Esophagus squamous epithelium (tissue), 5 donors: ENCODE results near the gene FOXP1. TPM values are rescaled to one million over a fixed set of nuclear protein-coding genes. Genes with fewer than 3 reads are reported as not detected.

Experiments used
- DNase-seq: peaks from one replicate; lab custom pipeline; 2025; lab: John Stamatoyannopoulos, UW
- H3K27ac ChIP-seq, 4 donors: fragments of 200-600 bp; sonication (generic); one replicate each; pipeline ENCODE4 v1.5.1; 2016 to 2019; ENCODE audit warnings: mild to moderate bottlenecking in 1 of 4
- H3K27me3 ChIP-seq, 4 donors: fragments of 200-600 bp; sonication (generic); 1 replicate in 3 of 4; 2 replicates in 1 of 4; pipeline versions ENCODE4 v1.5.1 to v1.6.0; 2017 to 2021; ENCODE audit warnings: antibody characterized with exemption in 1 of 4
- H3K36me3 ChIP-seq, 3 donors: fragments of 200-600 bp; sonication (generic); one replicate each; pipeline ENCODE4 v1.5.1; 2016 to 2019
- H3K4me1 ChIP-seq, 3 donors: fragments of 200-600 bp; sonication (generic); one replicate each; pipeline ENCODE4 v1.5.1; 2017 to 2019
- H3K4me3 ChIP-seq, 4 donors: fragments of 200-600 bp; sonication (generic); 1 replicate in 3 of 4; 2 replicates in 1 of 4; pipeline ENCODE4 v1.5.1; 2016 to 2019; ENCODE audit warnings: mild to moderate bottlenecking in 2 of 4, moderate library complexity in 1 of 4
- H3K9me3 ChIP-seq, 3 donors: fragments of 200-600 bp; sonication (generic); one replicate each; pipeline ENCODE4 v1.5.1; 2016 to 2019
- POLR2A ChIP-seq, 4 donors: fragments of 450-650 bp; IDR thresholded peaks; one replicate each; pipeline ENCODE4 v1.6.1; 2017; ENCODE audit warnings: antibody characterized with exemption in 4 of 4, mild to moderate bottlenecking in 4 of 4, moderate library complexity in 3 of 4
- WGBS, 2 donors: methylation state at CpG; one replicate each; pipeline ENCODE4 v1.1.5; 2018; 5-methylcytosine and 5-hydroxymethylcytosine counted together
- intact Hi-C: fragments of 100-400 bp; cut with DNase I; formaldehyde crosslinking; loops from one replicate; pipeline ENCODE4 v1.15.0; 2022
- total RNA-seq, 4 donors: library from RNA; depleted of rRNA; stranded (reverse); fragments of >200 nt; gene quantifications; one replicate each; pipeline ENCODE4 v1.1.0, GENCODE V29; 2016
- TF ChIP-seq, protein P1 (sequence below), 6 experiments: fragments of 450-650 bp in 4 of 6; fragments of 200-600 bp in 2 of 6; sonication (generic) in 2 of 6; IDR thresholded peaks; one replicate each; pipeline ENCODE4 v1.5.1; 2016 to 2019; ENCODE audit warnings: antibody characterized with exemption in 6 of 6, mild to moderate bottlenecking in 4 of 6, moderate library complexity in 4 of 6
- donor health status: DM: yes; HTN: yes; CAD: no.

Gene FOXP1
- total RNA-seq, 4 donors from 2014 or later = 49.1 to 124 (median 61.1) TPM

DNA sequence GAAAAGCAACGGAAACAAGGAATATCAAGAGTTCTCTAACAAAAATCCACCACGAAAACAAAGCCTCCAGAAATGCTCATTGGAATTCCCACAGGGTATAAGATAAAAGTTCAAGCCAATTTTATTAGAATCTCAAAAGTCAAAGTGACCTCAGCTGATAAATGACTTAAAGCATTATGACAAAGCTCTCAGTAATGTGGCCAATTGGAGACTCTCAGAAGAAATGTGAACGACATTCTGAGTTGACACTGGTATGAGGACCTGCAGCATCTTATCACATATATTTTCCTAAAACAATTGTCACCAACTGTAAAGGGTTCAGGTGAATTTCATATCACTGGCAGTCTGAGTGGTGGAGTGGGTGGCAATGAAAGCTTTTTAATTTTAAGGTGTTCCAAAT lies 199.1 kb downstream of the FOXP1 start:
- intact Hi-C loops = no loop called here
- TF ChIP-seq, protein P1, sequence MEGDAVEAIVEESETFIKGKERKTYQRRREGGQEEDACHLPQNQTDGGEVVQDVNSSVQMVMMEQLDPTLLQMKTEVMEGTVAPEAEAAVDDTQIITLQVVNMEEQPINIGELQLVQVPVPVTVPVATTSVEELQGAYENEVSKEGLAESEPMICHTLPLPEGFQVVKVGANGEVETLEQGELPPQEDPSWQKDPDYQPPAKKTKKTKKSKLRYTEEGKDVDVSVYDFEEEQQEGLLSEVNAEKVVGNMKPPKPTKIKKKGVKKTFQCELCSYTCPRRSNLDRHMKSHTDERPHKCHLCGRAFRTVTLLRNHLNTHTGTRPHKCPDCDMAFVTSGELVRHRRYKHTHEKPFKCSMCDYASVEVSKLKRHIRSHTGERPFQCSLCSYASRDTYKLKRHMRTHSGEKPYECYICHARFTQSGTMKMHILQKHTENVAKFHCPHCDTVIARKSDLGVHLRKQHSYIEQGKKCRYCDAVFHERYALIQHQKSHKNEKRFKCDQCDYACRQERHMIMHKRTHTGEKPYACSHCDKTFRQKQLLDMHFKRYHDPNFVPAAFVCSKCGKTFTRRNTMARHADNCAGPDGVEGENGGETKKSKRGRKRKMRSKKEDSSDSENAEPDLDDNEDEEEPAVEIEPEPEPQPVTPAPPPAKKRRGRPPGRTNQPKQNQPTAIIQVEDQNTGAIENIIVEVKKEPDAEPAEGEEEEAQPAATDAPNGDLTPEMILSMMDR (IDR thresholded peaks at IDR 0.05) = no peak
- no peak for TF ChIP-seq POLR2A (IDR thresholded peaks at IDR 0.05)
- Histone ChIP-seq H3K27me3 (no peaks in the 10 kb centered on the region), H3K4me3 (no peak overlapping the region), H3K36me3 (no peaks in the 10 kb centered on the region), H3K9me3 (no peaks in the 10 kb centered on the region), H3K27ac (no peak overlapping the region), H3K4me1 (peaks cover 0 to 8% (median under 1%) of the 10 kb centered on the region in 3 donors)
- DNase-seq = no peak
- WGBS, 2 donors = 63 to 70% methylated on average over 3 of the region's 3 CpGs

DNA sequence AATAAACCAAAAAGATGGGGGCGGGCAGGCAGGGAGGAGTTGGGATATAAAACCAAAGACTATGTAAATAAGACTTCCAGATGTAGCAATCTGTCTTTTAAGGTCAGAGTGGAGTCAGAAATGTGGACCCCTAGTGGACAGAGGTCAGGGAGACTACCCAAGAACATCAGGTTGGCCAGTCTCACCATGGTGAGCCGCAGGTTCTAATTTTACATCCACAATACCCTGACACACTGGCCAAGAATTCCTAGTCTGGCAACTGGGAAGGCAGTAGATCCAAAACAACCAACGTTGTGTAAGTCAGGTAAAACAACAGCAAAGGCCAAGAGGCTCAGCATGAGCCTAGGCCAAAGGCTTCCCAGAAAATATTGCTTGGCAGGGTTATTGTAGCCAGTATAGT lies 203.4 kb downstream of the FOXP1 start:
- Histone ChIP-seq H3K4me1 (no peaks in the 10 kb centered on the region), H3K9me3 (no peaks in the 10 kb centered on the region), H3K27ac (no peak overlapping the region), H3K27me3 (no peaks in the 10 kb centered on the region), H3K4me3 (no peak overlapping the region), H3K36me3 (no peaks in the 10 kb centered on the region)
- WGBS, 2 donors = 69 to 70% methylated on average over 3 of the region's 3 CpGs
- intact Hi-C loops = no loop called here
- no peak for DNase-seq
- TF ChIP-seq, protein P1 (IDR thresholded peaks at IDR 0.05) = no peak
- TF ChIP-seq POLR2A (IDR thresholded peaks at IDR 0.05) = no peak

DNA sequence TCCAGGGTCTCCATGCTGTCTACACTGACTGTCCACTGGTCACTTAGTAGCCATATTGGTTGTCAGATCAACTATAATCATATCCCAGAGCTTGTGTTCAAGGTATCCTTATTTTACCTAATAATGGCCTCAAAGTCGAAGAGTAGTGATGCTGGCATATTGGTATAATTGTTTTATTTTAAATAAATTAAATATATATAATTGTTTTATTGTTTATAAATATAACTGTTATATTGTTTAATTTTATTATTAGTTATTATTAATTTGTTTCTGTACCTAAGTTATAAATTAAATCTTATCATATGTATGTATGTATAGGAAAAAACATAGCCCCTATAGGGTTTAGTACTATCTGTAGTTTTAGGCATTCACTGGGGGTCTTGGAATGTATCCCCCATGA lies 205.0 kb downstream of the FOXP1 start:
- H3K27me3 ChIP-seq = no peaks in the 10 kb centered on the region
- no peak overlapping the region for H3K27ac ChIP-seq
- no peak for DNase-seq
- no peaks in the 10 kb centered on the region for H3K9me3 ChIP-seq
- 88 to 97% methylated on average over 1 of the region's 1 CpG for WGBS, 2 donors
- no peaks in the 10 kb centered on the region for H3K36me3 ChIP-seq
- no peaks in the 10 kb centered on the region for H3K4me1 ChIP-seq
- no peak overlapping the region for H3K4me3 ChIP-seq
- intact Hi-C loops = no loop called here
- TF ChIP-seq, protein P1 (IDR thresholded peaks at IDR 0.05) = no peak
- TF ChIP-seq POLR2A (IDR thresholded peaks at IDR 0.05) = no peak

DNA sequence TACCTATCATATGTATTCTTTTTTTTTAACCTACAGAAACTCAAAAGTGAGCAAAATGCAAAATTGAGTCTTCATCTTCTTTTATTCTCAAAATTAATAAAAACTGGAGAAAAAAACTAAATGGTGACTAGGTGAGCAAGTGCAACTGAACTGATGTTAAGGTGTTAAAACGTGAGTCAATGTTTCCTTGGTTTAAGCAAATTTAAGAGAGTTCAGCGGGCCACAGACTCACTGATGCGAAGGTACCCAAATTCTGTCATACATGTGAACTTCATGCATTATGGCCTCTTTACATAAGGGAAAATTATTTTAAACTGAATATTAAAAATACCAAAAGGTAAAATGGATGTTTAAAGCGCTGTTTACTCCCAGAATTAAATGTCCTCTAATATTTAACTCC lies 206.6 kb downstream of the FOXP1 start:
- Histone ChIP-seq H3K4me1 (no peaks in the 10 kb centered on the region), H3K9me3 (no peaks in the 10 kb centered on the region), H3K27ac (no peak overlapping the region), H3K36me3 (no peaks in the 10 kb centered on the region), H3K27me3 (no peaks in the 10 kb centered on the region), H3K4me3 (no peak overlapping the region)
- 78 to 88% methylated on average over 4 of the region's 4 CpGs for WGBS, 2 donors
- no peak for DNase-seq
- intact Hi-C loops = no loop called here
- no peak for TF ChIP-seq POLR2A (IDR thresholded peaks at IDR 0.05)
- TF ChIP-seq, protein P1 (IDR thresholded peaks at IDR 0.05) = no peak

DNA sequence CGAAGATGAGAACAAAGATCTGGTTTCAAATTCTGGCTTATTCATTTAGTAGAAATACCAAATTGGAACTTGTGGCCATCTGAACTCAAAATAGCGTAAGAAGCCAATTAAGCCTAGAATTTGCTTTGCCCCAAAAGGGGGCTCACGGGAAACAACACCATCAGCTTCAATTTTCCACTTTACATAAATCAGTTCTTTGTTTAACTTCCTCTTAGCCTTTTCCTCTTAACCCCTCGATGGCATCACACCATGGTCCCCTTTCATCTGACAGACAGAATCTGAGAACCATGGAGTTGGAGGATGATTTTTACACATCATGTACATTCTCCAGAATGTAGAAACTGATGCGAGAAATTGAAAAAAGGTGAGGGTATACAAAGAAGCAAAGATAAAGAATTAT lies 207.0 kb downstream of the FOXP1 start:
- TF ChIP-seq POLR2A (IDR thresholded peaks at IDR 0.05) = no peak
- TF ChIP-seq, protein P1 (IDR thresholded peaks at IDR 0.05) = no peak
- 81 to 86% methylated on average over 5 of the region's 5 CpGs for WGBS, 2 donors
- H3K4me1 ChIP-seq = peaks cover 0 to 1% (median 0%) of the 10 kb centered on the region in 3 donors
- H3K36me3 ChIP-seq = no peaks in the 10 kb centered on the region
- H3K27me3 ChIP-seq = no peaks in the 10 kb centered on the region
- intact Hi-C loops = no loop called here
- H3K4me3 ChIP-seq = no peak overlapping the region
- no peak overlapping the region for H3K27ac ChIP-seq
- H3K9me3 ChIP-seq = no peaks in the 10 kb centered on the region
- no peak for DNase-seq
